Activated CD8-positive, alpha-beta T cell treated with anti-CD3 and anti-CD28 coated beads for 36 hours (primary cell): Measurements from ENCODE around the gene ZDHHC1. TPM values are rescaled to one million over a fixed set of nuclear protein-coding genes. Genes with fewer than 3 reads are reported as not detected.
A peak's percentile ranks its signal among the peaks of the same experiment; 100 is the strongest.

Experiments used
- ATAC-seq: fragments of 200-7000 bp; cut with Tn5 transposase; one replicate; pipeline ENCODE4 v1.10.0; 2021; ENCODE audit warnings: mild to moderate bottlenecking, moderate library complexity
- CTCF ChIA-PET: fragments of 350-600 bp; sonication (Branson Sonifier 250); formaldehyde crosslinking; loops from one replicate; lab custom pipeline; 2021; ENCODE audit warnings: antibody characterized with exemption; lab: Charles Lee
- POLR2A ChIA-PET: fragments of 350-600 bp; sonication (Branson Sonifier 250); formaldehyde crosslinking; loops from one replicate; lab custom pipeline; 2021; ENCODE audit warnings: antibody characterized with exemption; lab: Charles Lee
- DNase-seq: peaks from one replicate; pipeline ENCODE4 v3.0.0-alpha.2; 2020
- H3K27ac Mint-ChIP-seq: one replicate; pipeline ENCODE4 v1.8.0; 2021; ENCODE audit warnings: mild to moderate bottlenecking, mixed read lengths
- H3K27me3 Mint-ChIP-seq: one replicate; pipeline ENCODE4 v1.8.0; 2021; ENCODE audit warnings: mixed read lengths
- H3K36me3 Mint-ChIP-seq: one replicate; pipeline ENCODE4 v1.8.0; 2021; ENCODE audit warnings: low read depth, mixed read lengths
- H3K4me1 Mint-ChIP-seq: one replicate; pipeline ENCODE4 v1.8.0; 2021; ENCODE audit warnings: low read depth, mixed read lengths
- H3K4me3 Mint-ChIP-seq: one replicate; pipeline ENCODE4 v1.8.0; 2021; ENCODE audit warnings: mild to moderate bottlenecking, moderate library complexity, mixed read lengths
- H3K9me3 Mint-ChIP-seq: one replicate; pipeline ENCODE4 v1.8.0; 2021; ENCODE audit warnings: mixed read lengths
- CTCF ChIP-seq: fragments of 200-600 bp; IDR thresholded peaks from one replicate; pipeline ENCODE4 v1.8.0; 2022; ENCODE audit warnings: antibody characterized with exemption, mild to moderate bottlenecking
- intact Hi-C: fragments of 100-400 bp; cut with micrococcal nuclease; formaldehyde crosslinking; loops from one replicate; pipeline ENCODE4 v1.10.0; 2022
- total RNA-seq, 2 experiments: library from RNA; stranded (reverse); gene quantifications; one replicate each; pipeline ENCODE4 v1.2.3, GENCODE V29; 2021

The ZDHHC1 gene
- total RNA-seq, 2 experiments from 2014 or later, result 0.54 to 0.60 TPM

GRCh38 chr16:67350324-67350723, 66.0 kb downstream of the ZDHHC1 start:
- DNase-seq (no peak), ATAC-seq (no peak)
- H3K4me3 Mint-ChIP-seq, result no peak overlapping the region
- intact Hi-C loops, result no loop called here
- no peak for TF ChIP-seq CTCF
- ChIA-PET POLR2A (interaction anchor here (0.6 kb wide), 1 partner anchor 52 kb away, joined by 3 read pairs; no protein-coding TSS in a partner anchor), CTCF (interaction anchor here (0.9 to 2.5 kb wide), 8 partner anchors 12 to 97 kb away, joined by 3 to 10 read pairs (median 4); partner anchors contain the start of genes TPPP3 and ZDHHC1)
- no peaks in the 10 kb centered on the region for H3K36me3 Mint-ChIP-seq
- H3K27ac Mint-ChIP-seq, result no peak overlapping the region
- no peaks in the 10 kb centered on the region for H3K9me3 Mint-ChIP-seq
- H3K4me1 Mint-ChIP-seq, result no peaks in the 10 kb centered on the region
- H3K27me3 Mint-ChIP-seq, result peaks cover 2% of the 10 kb centered on the region

- intact Hi-C loops, result no loop called here
Measured at GRCh38 chr16:67349172-67349571, 67.1 kb downstream of the ZDHHC1 start.

GRCh38 chr16:67346341-67346740, 69.9 kb downstream of the ZDHHC1 start:
- ChIA-PET CTCF (interaction anchor here (0.9 to 2.2 kb wide), 10 partner anchors 8 to 86 kb away, joined by 3 to 9 read pairs (median 4); partner anchors contain the start of genes KCTD19, LRRC36 and ZDHHC1), POLR2A (no interaction called here)
- Mint-ChIP-seq H3K27ac (no peak overlapping the region), H3K4me1 (no peaks in the 10 kb centered on the region), H3K9me3 (no peaks in the 10 kb centered on the region), H3K27me3 (peaks cover 5% of the 10 kb centered on the region), H3K36me3 (no peaks in the 10 kb centered on the region), H3K4me3 (no peak overlapping the region)
- intact Hi-C loops, result no loop called here
- TF ChIP-seq CTCF, result no peak
- DNase-seq (no peak), ATAC-seq (no peak)

More at GRCh38 chr16:67349172-67349571, 67.1 kb downstream of the ZDHHC1 start:
- TF ChIP-seq CTCF, result peak; percentile 62
- DNase-seq, result no peak
- no peak overlapping the region for H3K4me3 Mint-ChIP-seq
- H3K27me3 Mint-ChIP-seq, result peaks cover 2% of the 10 kb centered on the region
- ATAC-seq, result peak; percentile 62
- H3K36me3 Mint-ChIP-seq, result no peaks in the 10 kb centered on the region
- no peaks in the 10 kb centered on the region for H3K4me1 Mint-ChIP-seq
- CTCF ChIA-PET, result interaction anchor here (1.3 to 2.5 kb wide), 3 partner anchors 8 to 50 kb away, joined by 3 to 10 read pairs (median 7); no protein-coding TSS in a partner anchor
- POLR2A ChIA-PET, result no interaction called here
- no peaks in the 10 kb centered on the region for H3K9me3 Mint-ChIP-seq
- no peak overlapping the region for H3K27ac Mint-ChIP-seq

DNA sequence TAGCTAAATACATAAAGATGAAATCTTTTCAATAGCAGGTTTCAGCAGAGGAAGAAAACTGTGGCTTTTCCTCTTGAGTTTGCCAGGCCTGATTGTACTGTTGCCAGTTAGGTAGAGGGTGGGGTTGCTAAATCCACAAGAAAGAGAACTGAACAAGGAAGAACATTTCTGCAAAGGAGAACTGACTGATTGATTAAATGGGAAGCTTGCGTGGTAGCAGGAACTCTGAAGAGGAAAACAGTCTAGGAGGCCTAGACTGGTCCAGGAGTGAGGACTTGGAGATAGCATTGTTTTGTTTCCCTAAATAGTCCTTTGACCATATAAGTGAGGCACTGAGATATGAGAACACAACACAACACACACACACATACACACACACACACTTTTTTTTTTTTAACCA, 70.9 kb downstream of the ZDHHC1 start:
- peaks cover 5% of the 10 kb centered on the region for H3K27me3 Mint-ChIP-seq
- CTCF ChIA-PET, result interaction anchor here (0.9 to 2.1 kb wide), 3 partner anchors 16 to 54 kb away, joined by 3 to 10 read pairs (median 3); partner anchors contain the start of genes KCTD19 and LRRC36
- no peaks in the 10 kb centered on the region for H3K4me1 Mint-ChIP-seq
- H3K4me3 Mint-ChIP-seq, result no peak overlapping the region
- POLR2A ChIA-PET, result interaction anchor here (1.1 kb wide), 1 partner anchor 17 kb away, joined by 3 read pairs; no protein-coding TSS in a partner anchor
- no peak for ATAC-seq
- no peak overlapping the region for H3K27ac Mint-ChIP-seq
- no peaks in the 10 kb centered on the region for H3K36me3 Mint-ChIP-seq
- intact Hi-C loops, result no loop called here
- no peak for TF ChIP-seq CTCF
- no peak for DNase-seq
- H3K9me3 Mint-ChIP-seq, result no peaks in the 10 kb centered on the region

Other genes starting within 250 kb of the ZDHHC1 start
- 10 to 100 TPM; 24.5 to 25.3 TPM for gene NOL3, start 245.9 kb downstream of the ZDHHC1 start, total RNA-seq
- 10 to 100 TPM; 49.5 to 49.9 TPM for gene MATCAP1, start 232.5 kb downstream of the ZDHHC1 start, total RNA-seq
- under 1 TPM in 1 of 2 experiments, not detected in 1; 0.23 TPM for gene EXOC3L1, start 226.3 kb downstream of the ZDHHC1 start, total RNA-seq
- gene E2F4, start 224.3 kb downstream of the ZDHHC1 start, total RNA-seq, result 100 to 1,000 TPM; 104 to 105 TPM
- 1 to 10 TPM; 5.0 to 5.6 TPM for gene ELMO3, start 217.3 kb downstream of the ZDHHC1 start, total RNA-seq
- 10 to 100 TPM; 25.7 to 30.7 TPM for gene TMEM208, start 189.3 kb downstream of the ZDHHC1 start, total RNA-seq
- gene FHOD1, start 169.0 kb downstream of the ZDHHC1 start, total RNA-seq, result 100 to 1,000 TPM; 102 to 105 TPM
- 1 to 10 TPM; 7.7 to 8.1 TPM for gene SLC9A5, start 167.5 kb downstream of the ZDHHC1 start, total RNA-seq
- 10 to 100 TPM; 17.3 to 20.8 TPM for gene PLEKHG4, start 136.9 kb downstream of the ZDHHC1 start, total RNA-seq
- 1 to 10 TPM; 3.0 to 3.9 TPM for gene KCTD19, start 89.7 kb downstream of the ZDHHC1 start, total RNA-seq
- gene LRRC36, start 89.7 kb downstream of the ZDHHC1 start, total RNA-seq, result under 1 TPM; 0.81 to 0.90 TPM
- not detected for gene TPPP3, start 23.0 kb downstream of the ZDHHC1 start, total RNA-seq
- 1 to 10 TPM; 1.6 to 2.3 TPM for gene HSD11B2, start 14.6 kb upstream of the ZDHHC1 start, total RNA-seq
- 10 to 100 TPM; 17.5 to 18.2 TPM for gene ATP6V0D1, start 64.7 kb upstream of the ZDHHC1 start, total RNA-seq
- not detected for gene AGRP, start 67.1 kb upstream of the ZDHHC1 start, total RNA-seq
- 10 to 100 TPM; 15.7 to 20.0 TPM for gene RIPOR1, start 112.4 kb upstream of the ZDHHC1 start, total RNA-seq
- gene CTCF, start 146.0 kb upstream of the ZDHHC1 start, total RNA-seq, result 10 to 100 TPM; 47.4 to 50.6 TPM
- 100 to 1,000 TPM; 151 to 155 TPM for gene CARMIL2, start 228.7 kb upstream of the ZDHHC1 start, total RNA-seq
- 10 to 100 TPM; 50.8 to 53.7 TPM for gene ACD, start 243.8 kb upstream of the ZDHHC1 start, total RNA-seq
- gene PARD6A, start 244.5 kb upstream of the ZDHHC1 start, total RNA-seq, result 1 to 10 TPM; 6.3 to 7.2 TPM